ENCODE results near the gene GPX4. TPM values are rescaled to one million over a fixed set of nuclear protein-coding genes. Genes with fewer than 3 reads are reported as not detected.

The GPX4 gene
- total RNA-seq, 1 donor from 2014 or later, result 300 TPM

- no peaks in the 10 kb centered on the region for H3K36me3 Mint-ChIP-seq (ENCODE audit: low read depth)
- no peak for TF ChIP-seq CTCF (conservative IDR thresholded peaks at IDR 0.05)
- H3K9me3 Mint-ChIP-seq, result no peaks in the 10 kb centered on the region
- H3K27ac Mint-ChIP-seq (ENCODE audit: unreplicated experiment), result no peak overlapping the region
- H3K4me1 Mint-ChIP-seq, result peaks cover 5% of the 10 kb centered on the region
- no peak for DNase-seq (ENCODE audit: low read depth, low spot score)
- H3K4me3 Mint-ChIP-seq, result no peak overlapping the region
- peaks cover 39% of the 10 kb centered on the region for H3K27me3 Mint-ChIP-seq (ENCODE audit: low read depth)
These were observed 29.1 kb upstream of the GPX4 start for GRCh38 chr19:1074544-1075283.

DNA sequence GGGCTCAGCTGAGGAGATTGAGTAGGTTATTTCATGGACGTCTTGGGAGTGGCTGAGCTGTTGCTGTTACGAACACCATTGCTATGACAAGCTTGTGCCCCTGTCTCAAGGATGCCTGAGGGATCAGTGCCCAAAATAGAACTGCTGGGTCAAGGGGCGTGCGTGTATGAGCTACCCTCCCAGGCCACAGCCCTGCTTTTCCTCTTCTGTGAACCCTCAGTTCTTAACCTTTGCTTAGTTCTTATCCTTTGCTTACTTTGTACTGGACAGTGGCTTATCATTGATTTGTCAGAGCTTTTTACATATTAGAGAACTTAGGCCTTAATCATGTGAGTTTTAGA is 27.8 kb upstream of the GPX4 start:
- TF ChIP-seq CTCF (conservative IDR thresholded peaks at IDR 0.05), result no peak
- no peaks in the 10 kb centered on the region for H3K9me3 Mint-ChIP-seq
- H3K27me3 Mint-ChIP-seq (ENCODE audit: low read depth), result peaks cover 27% of the 10 kb centered on the region
- no peak overlapping the region for H3K27ac Mint-ChIP-seq (ENCODE audit: unreplicated experiment)
- no peak for DNase-seq (ENCODE audit: low read depth, low spot score)
- H3K36me3 Mint-ChIP-seq (ENCODE audit: low read depth), result no peaks in the 10 kb centered on the region
- no peak overlapping the region for H3K4me3 Mint-ChIP-seq
- peaks cover 5% of the 10 kb centered on the region for H3K4me1 Mint-ChIP-seq

DNA sequence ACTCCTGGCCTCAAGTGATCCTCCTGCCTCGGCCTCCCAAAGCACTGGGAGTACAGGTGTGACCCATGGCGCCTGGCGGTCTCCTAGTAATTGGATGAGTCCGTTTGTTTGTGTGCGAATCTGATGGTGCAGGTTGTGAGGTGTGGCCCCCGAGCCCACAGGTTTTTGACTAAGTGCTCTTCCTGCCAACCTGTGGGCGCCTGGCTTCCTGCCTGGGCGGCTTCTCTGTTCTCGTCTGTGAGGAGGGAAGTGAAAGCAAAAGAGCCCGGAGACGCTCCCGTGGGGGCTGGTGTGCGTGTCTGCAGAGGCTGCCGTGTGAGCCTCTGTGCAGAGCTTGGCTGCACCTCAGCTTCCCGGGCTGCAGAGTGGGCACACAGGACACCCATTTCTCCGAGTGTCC is 26.8 kb upstream of the GPX4 start:
- Mint-ChIP-seq H3K9me3 (no peaks in the 10 kb centered on the region), H3K4me3 (no peak overlapping the region), H3K27ac (ENCODE audit: unreplicated experiment) (no peak overlapping the region), H3K36me3 (ENCODE audit: low read depth) (no peaks in the 10 kb centered on the region), H3K27me3 (ENCODE audit: low read depth) (peaks cover 22% of the 10 kb centered on the region), H3K4me1 (peaks cover 1% of the 10 kb centered on the region)
- TF ChIP-seq CTCF (conservative IDR thresholded peaks at IDR 0.05), result no peak
- no peak for DNase-seq (ENCODE audit: low read depth, low spot score)

- peaks cover 3% of the 10 kb centered on the region for H3K4me1 Mint-ChIP-seq
- no peaks in the 10 kb centered on the region for H3K9me3 Mint-ChIP-seq
- no peak for TF ChIP-seq CTCF (conservative IDR thresholded peaks at IDR 0.05)
- peaks cover 16% of the 10 kb centered on the region for H3K27me3 Mint-ChIP-seq (ENCODE audit: low read depth)
- H3K4me3 Mint-ChIP-seq, result no peak overlapping the region
- H3K27ac Mint-ChIP-seq (ENCODE audit: unreplicated experiment), result no peak overlapping the region
- DNase-seq (ENCODE audit: low read depth, low spot score), result no peak
- H3K36me3 Mint-ChIP-seq (ENCODE audit: low read depth), result no peaks in the 10 kb centered on the region
These were observed 24.2 kb upstream of the GPX4 start for GRCh38 chr19:1079566-1080111.

DNA sequence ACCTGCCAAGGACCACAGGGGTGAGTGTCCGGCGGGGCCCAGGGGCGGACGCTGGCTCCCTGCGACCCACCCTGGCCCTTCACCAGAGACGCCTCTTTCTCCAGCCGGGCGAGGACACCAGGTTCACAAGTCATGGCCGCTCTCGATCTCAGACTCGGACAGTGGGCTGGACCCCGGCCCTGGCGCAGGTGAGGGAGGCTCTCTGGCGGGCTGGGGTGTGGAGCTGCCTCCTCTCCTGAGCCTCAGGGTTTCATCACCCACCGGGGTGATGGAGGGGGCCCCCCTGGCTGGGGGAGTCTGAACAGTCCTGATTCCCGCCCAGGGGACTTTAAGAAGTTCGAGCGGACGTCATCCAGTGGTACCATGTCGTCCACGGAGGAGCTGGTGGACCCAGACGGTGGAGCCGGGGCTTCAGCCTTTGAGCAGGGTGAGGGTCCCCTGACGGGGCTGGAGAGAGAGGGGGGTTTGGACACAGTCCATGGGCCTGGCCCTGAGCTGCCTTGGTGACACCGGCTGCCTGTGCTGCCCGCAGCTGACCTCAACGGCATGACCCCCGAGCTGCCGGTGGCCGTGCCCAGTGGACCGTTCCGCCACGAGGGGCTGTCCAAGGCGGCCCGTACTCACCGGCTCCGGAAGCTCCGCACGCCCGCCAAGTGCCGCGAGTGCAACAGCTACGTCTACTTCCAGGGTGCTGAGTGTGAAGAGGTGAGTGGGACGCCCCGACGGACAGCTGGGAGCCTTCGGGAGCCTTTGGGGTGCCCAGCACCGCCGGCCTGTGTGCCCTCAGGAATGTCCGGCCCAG is 23.2 kb upstream of the GPX4 start:
- no peak for DNase-seq (ENCODE audit: low read depth, low spot score)
- Mint-ChIP-seq H3K4me3 (no peak overlapping the region), H3K4me1 (peaks cover 3% of the 10 kb centered on the region), H3K27ac (ENCODE audit: unreplicated experiment) (no peak overlapping the region), H3K27me3 (ENCODE audit: low read depth) (peaks cover 14% of the 10 kb centered on the region), H3K9me3 (no peaks in the 10 kb centered on the region), H3K36me3 (ENCODE audit: low read depth) (no peaks in the 10 kb centered on the region)
- TF ChIP-seq CTCF (conservative IDR thresholded peaks at IDR 0.05), result no peak
